Lung (tissue), 16 donors: ENCODE data around the gene ZNF853. TPM values are rescaled to one million over a fixed set of nuclear protein-coding genes. Genes with fewer than 3 reads are reported as not detected.

Source experiments
- ATAC-seq: fragments of 200-7000 bp; cut with Tn5 transposase; one replicate; pipeline ENCODE4 v1.9.1; 2020; ENCODE audit warnings: moderate number of reproducible peaks; ENCODE audit not compliant: insufficient read depth, low FRiP score
- DNase-seq, 3 donors: peaks; one replicate each; pipeline ENCODE4 v3.0.0-alpha.2; 2013 to 2017
- H3K27ac ChIP-seq, 2 donors: one replicate each; pipeline ENCODE4 v1.5.1; 2013; ENCODE audit warnings: mild to moderate bottlenecking in 2 of 2, moderate library complexity in 2 of 2, control low read depth in 1 of 2, inconsistent platforms in 1 of 2, low read depth in 1 of 2, low read length in 1 of 2
- H3K27me3 ChIP-seq, 3 donors: one replicate each; pipeline ENCODE4 v1.5.1; 2013; ENCODE audit warnings: low read length in 2 of 3; ENCODE audit not compliant: control insufficient read depth in 3 of 3, insufficient read depth in 3 of 3
- H3K36me3 ChIP-seq, 4 donors: one replicate each; pipeline ENCODE4 v1.5.1; 2013; ENCODE audit warnings: low read length in 4 of 4, mild to moderate bottlenecking in 1 of 4, moderate library complexity in 1 of 4; ENCODE audit not compliant: control insufficient read depth in 4 of 4, insufficient read depth in 4 of 4
- H3K4me1 ChIP-seq, 5 donors: one replicate each; pipeline ENCODE4 v1.5.1; 2013; ENCODE audit warnings: low read length in 5 of 5, mild to moderate bottlenecking in 2 of 5, moderate library complexity in 1 of 5; ENCODE audit not compliant: control insufficient read depth in 5 of 5, insufficient read depth in 5 of 5
- H3K4me3 ChIP-seq: one replicate; pipeline ENCODE4 v1.5.1; 2013; ENCODE audit warnings: mild to moderate bottlenecking, control low read depth, moderate library complexity
- H3K9ac ChIP-seq, 2 donors: one replicate each; pipeline ENCODE4 v1.5.1; 2013; ENCODE audit warnings: low read length in 2 of 2, control low read depth in 1 of 2; ENCODE audit not compliant: insufficient read depth in 1 of 2
- H3K9me3 ChIP-seq, 4 donors: one replicate each; pipeline ENCODE4 v1.5.1; 2013; ENCODE audit warnings: low read length in 3 of 4, mild to moderate bottlenecking in 1 of 4, moderate library complexity in 1 of 4; ENCODE audit not compliant: control insufficient read depth in 4 of 4, insufficient read depth in 3 of 4
- WGBS, 2 donors: extraction: QIAGEN DNeasy Blood & Tissue Kit; methylation state at CpG; one replicate each; pipeline ENCODE4 v1.1.7; 2013; 5-methylcytosine and 5-hydroxymethylcytosine counted together
- long read RNA-seq, 5 donors: transcript quantifications; one replicate each; lab custom pipeline, GENCODE V29; 2026
- polyA plus RNA-seq, 2 donors: library from polyadenylated mRNA; stranded (reverse); fragments of 200-250 nt; gene quantifications; one replicate each; pipeline ENCODE4 v1.2.1, GENCODE V29; 2013
- total RNA-seq, 2 donors: library from RNA; depleted of rRNA in 1 of 2; stranded (reverse); fragments of >200 nt in 1 of 2; gene quantifications; one replicate each; pipeline ENCODE4 v1.2.1, GENCODE V29; 2014 to 2021
- TF ChIP-seq, protein P1 (sequence below): IDR thresholded peaks from 2 replicates; pipeline ENCODE4 v1.5.1; 2012; ENCODE audit warnings: mild to moderate bottlenecking; ENCODE audit errors: control extremely low read depth, extremely low read depth
- donor health status: control.
- donor health status: control.
- donor health status: Bipolar disorder and iron deficiency.
- donor health status: healthy.
- donor health status: DM: yes; HTN: yes; CAD: no.

Gene ZNF853
- 1 to 10 TPM; 5.3 to 7.6 TPM for total RNA-seq
- polyA plus RNA-seq = 1 to 10 TPM; 1.4 to 2.3 TPM
- long read RNA-seq, donor 1, transcript ZNF853-201 (3 exons, 3,857 nt) = major isoform, 7 of 7 reads
- long read RNA-seq, donor 1, partial matches to known transcripts = 0 of 7 reads
- long read RNA-seq, donor 1, other reads (novel, unspliced or antisense) = 0 of 7 reads
- long read RNA-seq, donor 2, partial matches to known transcripts = 0 of 1 reads
- long read RNA-seq, donor 2, other reads (novel, unspliced or antisense) = 0 of 1 reads
- long read RNA-seq, donor 3, partial matches to known transcripts = 0 of 1 reads
- long read RNA-seq, donor 3, other reads (novel, unspliced or antisense) = 0 of 1 reads
- long read RNA-seq, donor 4, partial matches to known transcripts = 0 of 8 reads
- long read RNA-seq, donor 4, other reads (novel, unspliced or antisense) = 7 of 8 reads
- long read RNA-seq, donor 5, transcript ZNF853-201 (3 exons, 3,857 nt) = major isoform, 5 of 15 reads
- long read RNA-seq, donor 5, partial matches to known transcripts = 0 of 15 reads
- long read RNA-seq, donor 5, other reads (novel, unspliced or antisense) = 10 of 15 reads

DNA sequence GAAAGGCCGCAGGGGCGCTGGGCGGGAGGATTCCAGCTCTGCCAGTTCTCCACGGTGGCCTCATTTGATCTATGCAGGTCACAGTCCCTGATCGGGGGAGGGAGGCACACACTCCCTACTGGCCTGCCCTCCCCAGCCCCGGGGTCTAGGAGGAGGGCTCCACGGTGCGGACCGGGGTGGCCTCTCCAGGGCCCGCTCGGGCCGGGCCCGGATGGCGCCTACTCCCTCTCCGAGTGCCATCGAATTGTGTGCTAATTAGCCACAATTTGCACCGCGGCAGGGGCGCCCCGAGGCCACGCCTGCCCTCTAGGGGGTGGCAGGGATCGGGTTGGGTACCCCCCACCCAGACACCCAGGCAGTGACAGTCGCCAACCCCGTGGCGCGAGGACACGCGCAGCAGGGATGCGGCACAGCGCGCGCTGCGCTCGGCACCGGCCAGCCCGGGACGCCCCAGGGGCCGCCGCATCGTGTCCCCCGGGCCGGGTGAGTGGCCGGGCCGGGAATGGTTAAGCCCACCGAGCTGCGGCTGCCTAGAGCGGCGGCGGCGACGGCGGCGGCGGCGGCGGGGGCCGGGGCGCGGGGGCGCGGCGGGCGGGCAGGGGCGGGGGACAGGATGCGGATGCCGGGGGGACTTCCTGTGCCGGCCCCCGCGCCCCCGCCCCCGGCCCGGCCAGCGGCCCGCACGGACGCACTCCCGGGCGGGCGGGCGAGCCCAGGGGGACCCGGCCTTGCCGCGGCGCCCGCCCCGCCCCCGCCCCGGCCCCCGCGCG is at the start of gene ZNF853:
ZNF853 (plus strand) TSS at position 658 of the 770 bp plus-strand sequence. CDS start 565 bp downstream, outside the sequence.
- H3K9me3 ChIP-seq = no peaks in the 10 kb centered on the region
- H3K4me3 ChIP-seq = peak within 1 kb of the TSS; percentile 71
- H3K9ac ChIP-seq = peak within 1 kb of the TSS; percentile 11 to 19
- DNase-seq = peak; percentile 42 to 53 (median 46)
- 5 to 7% methylated on average over 38 to 90 of the region's 91 CpGs for WGBS, 2 donors
- peaks cover 0 to 7% (median 0%) of the 10 kb centered on the region in 4 donors for H3K36me3 ChIP-seq
- TF ChIP-seq, protein P1, sequence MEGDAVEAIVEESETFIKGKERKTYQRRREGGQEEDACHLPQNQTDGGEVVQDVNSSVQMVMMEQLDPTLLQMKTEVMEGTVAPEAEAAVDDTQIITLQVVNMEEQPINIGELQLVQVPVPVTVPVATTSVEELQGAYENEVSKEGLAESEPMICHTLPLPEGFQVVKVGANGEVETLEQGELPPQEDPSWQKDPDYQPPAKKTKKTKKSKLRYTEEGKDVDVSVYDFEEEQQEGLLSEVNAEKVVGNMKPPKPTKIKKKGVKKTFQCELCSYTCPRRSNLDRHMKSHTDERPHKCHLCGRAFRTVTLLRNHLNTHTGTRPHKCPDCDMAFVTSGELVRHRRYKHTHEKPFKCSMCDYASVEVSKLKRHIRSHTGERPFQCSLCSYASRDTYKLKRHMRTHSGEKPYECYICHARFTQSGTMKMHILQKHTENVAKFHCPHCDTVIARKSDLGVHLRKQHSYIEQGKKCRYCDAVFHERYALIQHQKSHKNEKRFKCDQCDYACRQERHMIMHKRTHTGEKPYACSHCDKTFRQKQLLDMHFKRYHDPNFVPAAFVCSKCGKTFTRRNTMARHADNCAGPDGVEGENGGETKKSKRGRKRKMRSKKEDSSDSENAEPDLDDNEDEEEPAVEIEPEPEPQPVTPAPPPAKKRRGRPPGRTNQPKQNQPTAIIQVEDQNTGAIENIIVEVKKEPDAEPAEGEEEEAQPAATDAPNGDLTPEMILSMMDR = no peak
- ATAC-seq = no peak
- no peaks in the 10 kb centered on the region for H3K27me3 ChIP-seq
- peaks cover 0 to 17% (median 0%) of the 10 kb centered on the region in 5 donors for H3K4me1 ChIP-seq
- no peak within 1 kb of the TSS for H3K27ac ChIP-seq

DNA sequence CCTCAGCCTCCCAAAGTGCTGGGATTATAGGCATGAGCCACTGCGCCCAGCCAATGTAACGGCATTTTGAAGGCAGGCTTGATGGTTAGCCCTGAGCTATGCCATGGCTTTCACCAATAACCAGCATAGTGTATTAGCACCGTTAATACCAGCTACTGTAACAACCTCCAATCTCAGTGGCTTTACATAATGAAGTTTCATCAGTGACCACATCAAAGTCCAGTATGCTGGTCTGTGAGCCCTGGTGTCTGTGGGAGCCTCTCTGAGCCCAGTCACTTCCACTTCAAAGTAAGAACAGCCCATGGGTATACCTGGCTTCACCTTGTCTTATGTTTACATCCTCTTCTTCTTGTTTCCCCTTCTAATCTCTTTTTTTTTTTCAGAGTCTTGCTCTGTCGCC is 49.8 kb upstream of the ZNF853 start:
- Histone ChIP-seq H3K4me1 (no peaks in the 10 kb centered on the region), H3K4me3 (no peak overlapping the region), H3K27ac (no peak overlapping the region), H3K9ac (no peak overlapping the region), H3K27me3 (no peaks in the 10 kb centered on the region), H3K36me3 (no peaks in the 10 kb centered on the region), H3K9me3 (no peaks in the 10 kb centered on the region)
- ATAC-seq = no peak
- 85 to 91% methylated on average over 4 of the region's 4 CpGs for WGBS, 2 donors
- TF ChIP-seq, protein P1 = no peak
- DNase-seq = no peak

DNA sequence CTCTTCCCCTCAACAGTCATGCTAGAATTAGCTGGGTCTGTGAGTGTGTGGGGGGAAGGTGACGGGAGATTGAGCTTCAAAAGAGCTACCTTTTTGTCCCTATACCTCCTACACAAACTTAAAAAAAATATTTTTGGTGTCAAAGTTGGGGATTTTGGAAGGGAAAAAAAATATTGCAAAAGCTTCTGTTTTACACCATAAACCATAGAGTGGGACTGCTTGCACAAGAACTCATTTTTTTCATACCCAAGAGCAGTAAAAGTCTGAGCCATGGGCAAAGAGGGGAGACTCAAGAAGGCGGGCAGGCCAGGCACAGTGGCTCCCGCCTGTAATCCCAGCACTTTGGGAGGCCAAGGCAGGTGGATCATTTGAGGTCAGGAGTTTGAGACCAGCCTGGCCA is 47.5 kb upstream of the ZNF853 start:
- H3K27ac ChIP-seq = no peak overlapping the region
- no peaks in the 10 kb centered on the region for H3K9me3 ChIP-seq
- no peak overlapping the region for H3K4me3 ChIP-seq
- H3K27me3 ChIP-seq = no peaks in the 10 kb centered on the region
- no peaks in the 10 kb centered on the region for H3K4me1 ChIP-seq
- H3K36me3 ChIP-seq = no peaks in the 10 kb centered on the region
- ATAC-seq = no peak
- no peak for DNase-seq
- TF ChIP-seq, protein P1 = no peak
- no peak overlapping the region for H3K9ac ChIP-seq
- WGBS, 2 donors = 77 to 85% methylated on average over 3 of the region's 3 CpGs
